DOHH2 (cell line): ENCODE data around the gene MAP3K20.

Experiments used
- H3F3A ChIP-seq: fragments of 200-600 bp; sonication (generic), shearing (Covaris generic); 2 replicates; pipeline ENCODE4 v1.6.0; 2016; ENCODE audit warnings: antibody characterized with exemption, mild to moderate bottlenecking; ENCODE audit not compliant: control insufficient read depth, insufficient read depth
- H3K27ac ChIP-seq: fragments of 200-600 bp; sonication (generic); 2 replicates; pipeline ENCODE4 v1.5.1; 2014; ENCODE audit warnings: low read depth, mild to moderate bottlenecking, low read length, moderate library complexity
- H3K27me3 ChIP-seq: fragments of 200-600 bp; sonication (generic); 2 replicates; pipeline ENCODE4 v1.6.1; 2014; ENCODE audit warnings: mild to moderate bottlenecking, low read length, mixed read lengths; ENCODE audit not compliant: control insufficient read depth
- H3K36me3 ChIP-seq: fragments of 200-600 bp; sonication (generic); 2 replicates; pipeline ENCODE4 v1.6.1; 2014; ENCODE audit warnings: mild to moderate bottlenecking, low read length, moderate library complexity, mixed read lengths; ENCODE audit not compliant: control insufficient read depth
- H3K4me1 ChIP-seq: fragments of 200-600 bp; sonication (generic); 2 replicates; pipeline ENCODE4 v1.6.1; 2014; ENCODE audit warnings: mild to moderate bottlenecking, low read length, mixed read lengths; ENCODE audit not compliant: control insufficient read depth
- H3K4me2 ChIP-seq: fragments of 200-600 bp; sonication (generic); 2 replicates; pipeline ENCODE4 v1.6.0; 2014; ENCODE audit warnings: mild to moderate bottlenecking, low read length, moderate library complexity
- H3K4me3 ChIP-seq: fragments of 200-600 bp; sonication (generic); 2 replicates; pipeline ENCODE4 v1.5.1; 2014; ENCODE audit warnings: mild to moderate bottlenecking, low read length, mixed read lengths
- H3K79me2 ChIP-seq: fragments of 200-600 bp; sonication (generic); 2 replicates; pipeline ENCODE4 v1.6.1; 2014; ENCODE audit warnings: mild to moderate bottlenecking, low read length, mixed read lengths; ENCODE audit not compliant: control insufficient read depth
- H3K9me2 ChIP-seq: fragments of 200-600 bp; sonication (generic); replicated peaks from 2 replicates; pipeline ENCODE4 v1.6.1; 2014; ENCODE audit warnings: mild to moderate bottlenecking, low read length, mixed read lengths; ENCODE audit not compliant: control insufficient read depth
- H3K9me3 ChIP-seq: fragments of 200-600 bp; sonication (generic); 2 replicates; pipeline ENCODE4 v1.6.1; 2014; ENCODE audit warnings: antibody characterized with exemption, low read length, mixed read lengths; ENCODE audit not compliant: control insufficient read depth, insufficient read depth
- H4K20me1 ChIP-seq: fragments of 200-600 bp; sonication (generic); 2 replicates; pipeline ENCODE4 v1.6.0; 2014; ENCODE audit warnings: low read depth, mild to moderate bottlenecking, antibody characterized with exemption, low read length, moderate library complexity; ENCODE audit not compliant: control insufficient read depth, insufficient read depth
- CTCF ChIP-seq: fragments of 200-600 bp; sonication (generic); IDR thresholded peaks from one replicate; pipeline ENCODE4 v1.5.1; 2014; ENCODE audit warnings: antibody characterized with exemption, mild to moderate bottlenecking, low read depth, low read length; ENCODE audit not compliant: poor library complexity, severe bottlenecking
- EZH2phosphoT487 ChIP-seq: fragments of 200-600 bp; sonication (generic); IDR thresholded peaks from 2 replicates; pipeline ENCODE4 v1.6.1; 2017; ENCODE audit warnings: borderline replicate concordance, mild to moderate bottlenecking, antibody characterized with exemption, low read length, moderate library complexity, mixed read lengths

Gene MAP3K20

GRCh38 chr2:173290046-173290445, 214.4 kb downstream of the MAP3K20 start:
- Histone ChIP-seq H3K4me3 (no peak overlapping the region), H3K9me2 (no peaks in the 10 kb centered on the region), H3K27ac (no peak overlapping the region), H3K4me1 (peaks cover 21% of the 10 kb centered on the region), H3K79me2 (no peaks in the 10 kb centered on the region), H3K4me2 (no peak overlapping the region), H3F3A (no peaks in the 10 kb centered on the region), H3K9me3 (no peaks in the 10 kb centered on the region), H3K36me3 (no peaks in the 10 kb centered on the region), H4K20me1 (no peaks in the 10 kb centered on the region), H3K27me3 (no peaks in the 10 kb centered on the region)
- TF ChIP-seq CTCF, result no peak

GRCh38 chr2:173290518-173290917, 214.9 kb downstream of the MAP3K20 start:
- H4K20me1 ChIP-seq, result no peaks in the 10 kb centered on the region
- no peak overlapping the region for H3K4me2 ChIP-seq
- H3F3A ChIP-seq, result no peaks in the 10 kb centered on the region
- H3K4me3 ChIP-seq, result no peak overlapping the region
- no peaks in the 10 kb centered on the region for H3K79me2 ChIP-seq
- H3K9me2 ChIP-seq, result no peaks in the 10 kb centered on the region
- no peak overlapping the region for H3K27ac ChIP-seq
- TF ChIP-seq EZH2phosphoT487, result no peak
- TF ChIP-seq CTCF, result no peak
- H3K9me3 ChIP-seq, result no peaks in the 10 kb centered on the region
- H3K36me3 ChIP-seq, result no peaks in the 10 kb centered on the region
- H3K27me3 ChIP-seq, result no peaks in the 10 kb centered on the region
- peaks cover 16% of the 10 kb centered on the region for H3K4me1 ChIP-seq

- Histone ChIP-seq H3K9me2 (no peaks in the 10 kb centered on the region), H3K9me3 (0 out of 2 replicates have a peak, but pooled peaks cover under 1% of the 10 kb centered on the region), H3F3A (no peaks in the 10 kb centered on the region), H3K4me3 (no peak overlapping the region), H3K27ac (no peak overlapping the region), H3K4me1 (peaks cover 12% of the 10 kb centered on the region), H3K79me2 (no peaks in the 10 kb centered on the region), H3K27me3 (no peaks in the 10 kb centered on the region), H3K4me2 (no peak overlapping the region), H4K20me1 (no peaks in the 10 kb centered on the region), H3K36me3 (no peaks in the 10 kb centered on the region)
- no peak for TF ChIP-seq EZH2phosphoT487
- TF ChIP-seq CTCF, result no peak
These were observed 215.8 kb downstream of the MAP3K20 start for GRCh38 chr2:173291412-173291811.

DNA sequence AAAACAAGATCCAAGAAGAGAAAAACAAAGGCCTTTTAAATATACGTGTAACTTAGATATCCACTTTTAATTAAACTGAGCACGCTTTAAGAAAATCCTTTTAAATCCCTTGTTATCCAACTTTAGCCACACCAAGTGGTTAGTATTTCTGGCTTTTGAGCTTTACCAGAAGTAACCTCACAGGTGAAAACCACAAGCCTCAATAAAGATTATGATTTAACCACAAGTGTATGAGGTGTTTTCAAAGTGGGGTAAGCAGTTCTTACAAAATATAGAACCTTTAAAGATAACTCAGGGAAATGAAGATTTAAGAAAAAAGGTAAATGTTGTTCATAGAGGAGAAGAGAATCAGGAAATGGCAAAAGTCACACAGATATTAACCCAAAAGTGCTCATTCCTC, 220.6 kb downstream of the MAP3K20 start:
- no peaks in the 10 kb centered on the region for H3K79me2 ChIP-seq

More for the DNA sequence above, 220.6 kb downstream of the MAP3K20 start:
- peaks cover 17% of the 10 kb centered on the region for H3K4me1 ChIP-seq
- H3K4me3 ChIP-seq, result no peak overlapping the region
- H3K27ac ChIP-seq, result no peak overlapping the region
- TF ChIP-seq CTCF, result no peak
- no peak for TF ChIP-seq EZH2phosphoT487
- no peaks in the 10 kb centered on the region for H4K20me1 ChIP-seq
- H3K9me3 ChIP-seq, result peaks cover 34% of the 10 kb centered on the region
- H3K9me2 ChIP-seq, result no peaks in the 10 kb centered on the region
- H3K4me2 ChIP-seq, result no peak overlapping the region
- H3K27me3 ChIP-seq, result no peaks in the 10 kb centered on the region
- no peaks in the 10 kb centered on the region for H3F3A ChIP-seq
- H3K36me3 ChIP-seq, result no peaks in the 10 kb centered on the region
